Choroid plexus epithelial cell (primary cell): ENCODE measurements around the gene FTL.
"Not testable (repeated sequence)": the region's sequence is repeated elsewhere in the genome, so short reads cannot be mapped to it uniquely, and the experiment has no call there.

Experiments used
- DNase-seq: peaks from one replicate; pipeline ENCODE4 v3.0.0-alpha.2; 2010; ENCODE audit warnings: low read depth
- H3K4me3 ChIP-seq: 2 replicates; pipeline ENCODE4 v1.5.1; 2011; ENCODE audit warnings: low read depth, mild to moderate bottlenecking, control low read depth, low read length, moderate library complexity
- CTCF ChIP-seq: conservative IDR thresholded peaks from 2 replicates; pipeline ENCODE4 v1.5.1; 2011; ENCODE audit warnings: low read depth, mild to moderate bottlenecking, control low read depth, inconsistent platforms, low read length, moderate library complexity

FTL gene

GRCh38 chr19:48922548-48923490 lies 42.3 kb upstream of the FTL start:
- no peak overlapping the region for H3K4me3 ChIP-seq
- DNase-seq = no peak
- no peak for TF ChIP-seq CTCF

DNA sequence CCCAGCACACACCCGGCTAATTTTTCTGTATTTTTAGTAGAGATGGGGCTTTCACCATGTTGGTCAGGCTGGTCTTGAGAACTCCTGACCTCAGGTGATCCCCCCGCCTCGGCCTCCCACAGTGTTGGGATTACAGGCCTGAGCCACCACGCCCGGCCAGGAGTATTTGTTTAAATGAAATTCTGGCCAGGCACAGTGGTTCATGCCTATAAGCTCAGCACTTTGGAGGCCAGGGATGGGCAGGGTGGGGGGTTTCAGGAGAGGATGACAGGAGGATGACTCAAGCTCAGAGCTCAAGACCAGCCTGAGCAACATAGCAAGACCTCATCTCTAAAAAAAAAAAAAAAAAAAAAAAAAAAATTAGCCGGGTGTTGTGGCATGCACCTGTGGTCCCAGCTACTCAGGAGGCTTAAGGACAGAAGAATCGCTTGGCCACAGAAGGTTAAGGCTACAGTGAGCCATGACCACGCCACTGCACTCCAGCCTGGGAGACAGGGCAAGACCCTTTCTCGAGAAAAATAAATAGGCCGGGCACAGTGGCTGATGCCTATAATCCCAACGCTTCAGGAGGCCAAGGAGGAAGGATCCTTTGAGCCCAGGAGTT lies 39.8 kb upstream of the FTL start:
- no peak for TF ChIP-seq CTCF
- peak; percentile 13 for DNase-seq
- H3K4me3 ChIP-seq = no peak overlapping the region

DNA sequence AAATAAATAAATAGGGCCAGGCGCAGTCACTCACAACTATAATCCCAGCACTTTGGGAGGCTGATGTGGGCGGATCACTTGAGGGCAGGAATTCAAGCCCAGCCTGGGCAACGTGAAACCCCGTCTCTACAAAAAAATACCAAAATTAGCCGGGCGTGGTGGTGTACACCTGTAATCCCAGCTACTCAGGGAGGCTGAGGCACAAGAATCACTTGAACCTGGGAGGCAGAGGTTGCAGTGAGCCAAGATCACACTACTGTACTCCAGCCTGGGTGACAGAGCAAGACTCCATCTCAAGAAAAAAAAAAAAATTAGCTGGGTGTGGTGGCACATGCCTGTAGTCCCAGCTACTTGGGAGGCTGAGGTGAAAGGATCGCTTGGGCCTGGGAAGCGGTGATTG lies 39.2 kb upstream of the FTL start:
- H3K4me3 ChIP-seq, DNase-seq: not testable (repeated sequence)

DNA sequence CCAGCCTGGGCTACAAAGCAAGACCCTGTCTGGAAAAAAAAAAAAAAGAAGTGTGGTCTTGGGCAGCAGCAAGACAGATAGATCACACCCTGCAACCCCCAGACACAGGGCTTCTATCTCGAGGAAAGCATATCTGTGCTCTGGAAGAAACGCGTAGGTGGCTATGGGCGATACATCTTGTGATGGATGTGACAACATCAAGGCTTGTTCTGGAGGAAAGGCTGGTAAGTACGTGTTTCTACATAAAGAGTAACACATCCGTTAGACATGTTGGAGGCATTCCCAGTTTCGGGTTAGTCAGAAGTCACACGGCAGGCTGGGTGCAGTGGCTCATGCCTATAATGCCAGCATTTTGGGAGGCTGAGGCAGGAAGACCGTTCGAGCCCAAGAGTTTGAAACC lies 38.2 kb upstream of the FTL start:
- H3K4me3 ChIP-seq = no peak overlapping the region
- TF ChIP-seq CTCF = no peak
- peak; percentile 95 for DNase-seq

DNA sequence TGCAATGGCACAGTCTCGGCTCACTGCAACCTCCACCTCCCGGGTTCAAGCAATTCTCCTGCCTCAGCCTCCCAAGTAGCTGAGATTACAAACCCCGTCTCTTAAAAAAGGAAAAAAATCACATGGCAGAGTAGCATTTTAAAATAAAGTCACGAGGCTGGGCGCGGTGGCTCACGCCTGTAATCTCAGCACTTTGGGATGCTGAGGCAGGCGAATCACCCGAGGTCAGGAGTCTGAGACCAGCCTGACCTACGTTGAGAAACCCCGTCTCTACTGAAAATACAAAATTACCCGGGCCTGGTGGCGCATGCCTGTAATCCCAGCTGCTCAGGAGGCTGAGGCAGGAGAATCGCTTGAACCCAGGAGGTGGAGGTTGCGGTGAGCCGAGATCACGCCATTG lies 37.4 kb upstream of the FTL start:
- H3K4me3 ChIP-seq, DNase-seq: not testable (repeated sequence)

- DNase-seq = no peak
- no peak overlapping the region for H3K4me3 ChIP-seq
- no peak for TF ChIP-seq CTCF
These were observed 36.7 kb upstream of the FTL start for GRCh38 chr19:48928164-48929025.

GRCh38 chr19:48933382-48933932 lies 31.7 kb upstream of the FTL start, which contains the start of gene DHDH:
Gene DHDH, plus strand, starts transcription at chr19:48933699. Its CDS starts 23 bp downstream, at chr19:48933722.
- H3K4me3 ChIP-seq = peak within 1 kb of the TSS; percentile 59
- DNase-seq = peak; percentile 45
- no peak for TF ChIP-seq CTCF
